Mesothelial cell of epicardium (in vitro differentiated cells): ENCODE data around the gene RNF223. TPM values are rescaled to one million over a fixed set of nuclear protein-coding genes. Genes with fewer than 3 reads are reported as not detected.

Experiments used
- DNase-seq, 2 experiments: peaks; one replicate each; pipeline ENCODE4 v3.0.0; 2021; ENCODE audit warnings: low spot score in 2 of 2; ENCODE audit not compliant: unreplicated experiment in 2 of 2
- H3K27ac Mint-ChIP-seq: 2 replicates; pipeline ENCODE4 v1.8.0; 2021; ENCODE audit warnings: mixed read lengths
- H3K27me3 Mint-ChIP-seq: 2 replicates; pipeline ENCODE4 v1.8.0; 2021; ENCODE audit warnings: low read depth, mixed read lengths
- H3K36me3 Mint-ChIP-seq: 2 replicates; pipeline ENCODE4 v1.8.0; 2021; ENCODE audit warnings: mixed read lengths
- H3K4me1 Mint-ChIP-seq: 2 replicates; pipeline ENCODE4 v1.8.0; 2021; ENCODE audit warnings: mixed read lengths
- H3K4me3 Mint-ChIP-seq: 2 replicates; pipeline ENCODE4 v1.8.0; 2021; ENCODE audit warnings: mild to moderate bottlenecking, moderate library complexity, mixed read lengths
- H3K9me3 Mint-ChIP-seq: 2 replicates; pipeline ENCODE4 v1.8.0; 2021; ENCODE audit warnings: mixed read lengths
- total RNA-seq: library from RNA; stranded (reverse); gene quantifications from 3 replicates; pipeline ENCODE4 v1.2.1, GENCODE V29; 2021
- TF ChIP-seq, protein P1 (sequence below): fragments of 200-600 bp; sonication (generic); IDR thresholded peaks from one replicate; pipeline ENCODE4 v1.5.0; 2021; ENCODE audit warnings: antibody characterized with exemption; ENCODE audit not compliant: unreplicated experiment

Gene RNF223
- total RNA-seq, 1 donor from 2014 or later, result 0.27 TPM

GRCh38 chr1:1089731-1090423, 15.8 kb upstream of the RNF223 start:
- no peaks in the 10 kb centered on the region for H3K4me1 Mint-ChIP-seq
- DNase-seq, result peak; percentile 18 to 30
- TF ChIP-seq, protein P1, sequence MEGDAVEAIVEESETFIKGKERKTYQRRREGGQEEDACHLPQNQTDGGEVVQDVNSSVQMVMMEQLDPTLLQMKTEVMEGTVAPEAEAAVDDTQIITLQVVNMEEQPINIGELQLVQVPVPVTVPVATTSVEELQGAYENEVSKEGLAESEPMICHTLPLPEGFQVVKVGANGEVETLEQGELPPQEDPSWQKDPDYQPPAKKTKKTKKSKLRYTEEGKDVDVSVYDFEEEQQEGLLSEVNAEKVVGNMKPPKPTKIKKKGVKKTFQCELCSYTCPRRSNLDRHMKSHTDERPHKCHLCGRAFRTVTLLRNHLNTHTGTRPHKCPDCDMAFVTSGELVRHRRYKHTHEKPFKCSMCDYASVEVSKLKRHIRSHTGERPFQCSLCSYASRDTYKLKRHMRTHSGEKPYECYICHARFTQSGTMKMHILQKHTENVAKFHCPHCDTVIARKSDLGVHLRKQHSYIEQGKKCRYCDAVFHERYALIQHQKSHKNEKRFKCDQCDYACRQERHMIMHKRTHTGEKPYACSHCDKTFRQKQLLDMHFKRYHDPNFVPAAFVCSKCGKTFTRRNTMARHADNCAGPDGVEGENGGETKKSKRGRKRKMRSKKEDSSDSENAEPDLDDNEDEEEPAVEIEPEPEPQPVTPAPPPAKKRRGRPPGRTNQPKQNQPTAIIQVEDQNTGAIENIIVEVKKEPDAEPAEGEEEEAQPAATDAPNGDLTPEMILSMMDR, result no peak
- peaks cover 7% of the 10 kb centered on the region for H3K36me3 Mint-ChIP-seq
- H3K9me3 Mint-ChIP-seq, result peaks cover 3% of the 10 kb centered on the region
- no peak overlapping the region for H3K27ac Mint-ChIP-seq
- H3K4me3 Mint-ChIP-seq, result no peak overlapping the region
- H3K27me3 Mint-ChIP-seq, result no peaks in the 10 kb centered on the region

DNA sequence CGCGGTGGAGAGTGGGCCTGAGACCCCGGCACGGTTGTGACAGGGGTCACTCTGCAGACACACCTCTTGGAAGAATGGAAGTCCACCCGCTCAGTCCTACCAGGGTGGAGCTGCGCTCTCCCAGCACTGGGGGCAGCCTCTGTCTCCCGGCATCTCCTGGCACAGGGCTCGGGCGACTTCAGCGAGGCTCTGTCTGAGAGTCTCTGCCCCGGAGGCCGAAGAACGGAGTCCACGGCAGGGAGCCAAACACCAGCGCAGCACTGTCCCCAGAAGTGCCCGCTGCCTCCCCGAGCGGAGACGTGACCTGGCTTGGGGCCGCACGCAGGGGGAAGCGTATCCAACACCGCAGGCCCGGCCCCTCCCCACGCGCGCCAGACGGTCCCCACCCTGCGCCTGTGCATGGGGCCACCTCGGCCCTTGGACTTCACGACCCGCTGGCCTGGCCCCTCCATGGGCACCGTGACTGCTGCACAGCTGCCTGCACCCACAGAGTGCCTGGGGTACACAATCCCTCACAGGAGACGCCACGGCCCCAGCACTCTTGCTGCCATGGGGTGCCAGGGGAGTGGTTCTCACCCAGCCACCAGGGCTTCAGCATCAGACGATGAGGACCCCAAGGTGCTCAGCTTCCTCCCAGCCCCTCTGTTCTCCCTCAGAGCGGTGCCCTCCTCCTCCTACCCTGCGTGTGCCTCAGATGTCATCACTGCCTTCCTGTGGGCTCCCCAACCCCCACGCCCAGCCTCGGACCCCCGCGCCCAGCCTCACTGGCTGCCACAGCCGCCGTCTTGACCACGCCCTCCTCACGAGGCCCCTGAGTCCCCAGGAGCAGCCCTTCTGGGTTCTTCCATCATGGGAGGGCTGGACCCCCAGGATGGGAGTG, 14.9 kb upstream of the RNF223 start:
- Mint-ChIP-seq H3K36me3 (peaks cover 7% of the 10 kb centered on the region), H3K4me1 (no peaks in the 10 kb centered on the region), H3K27me3 (no peaks in the 10 kb centered on the region), H3K27ac (no peak overlapping the region), H3K9me3 (no peaks in the 10 kb centered on the region), H3K4me3 (no peak overlapping the region)
- DNase-seq, result peak; percentile 15 to 36
- TF ChIP-seq, protein P1, result no peak

DNA sequence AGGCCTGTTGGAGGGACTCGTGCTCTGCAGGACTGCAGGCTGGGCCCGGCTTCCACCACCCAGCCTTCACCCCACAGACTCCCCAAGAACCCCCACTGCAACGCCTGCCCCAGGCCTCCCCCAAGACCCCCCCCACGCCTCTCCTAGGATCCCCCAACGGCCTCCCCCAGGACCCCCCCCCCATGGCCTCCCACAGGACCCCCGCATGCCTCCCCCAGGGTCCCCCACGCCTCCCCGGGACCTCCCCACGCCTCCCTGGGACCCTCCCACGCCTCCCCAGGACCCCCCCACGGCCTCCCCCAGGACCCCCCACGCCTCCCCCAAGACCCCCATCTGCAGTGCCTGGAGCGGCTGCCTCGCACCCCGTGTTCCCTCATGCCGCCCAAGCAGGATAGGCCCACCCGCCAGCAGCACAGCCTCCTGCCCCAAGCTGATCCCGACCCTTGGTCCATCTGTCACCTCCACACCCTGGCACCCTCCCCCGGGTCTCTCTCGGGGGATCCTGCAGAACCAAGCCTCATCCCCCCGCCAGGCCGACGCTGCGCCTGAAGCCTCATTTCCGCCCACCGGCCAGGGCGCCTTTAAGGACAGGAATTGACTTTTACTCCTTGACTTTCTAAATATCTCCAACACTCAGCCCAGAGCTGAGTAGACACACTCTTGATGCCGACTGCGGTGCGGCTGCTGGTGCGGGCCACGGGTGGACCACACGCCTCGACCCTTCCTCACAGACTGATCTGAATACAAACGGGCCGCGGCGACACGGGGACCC, 14.1 kb upstream of the RNF223 start:
- DNase-seq, result peak in 1 of 2 experiments; percentile 33
- no peaks in the 10 kb centered on the region for H3K9me3 Mint-ChIP-seq
- no peaks in the 10 kb centered on the region for H3K27me3 Mint-ChIP-seq
- no peaks in the 10 kb centered on the region for H3K4me1 Mint-ChIP-seq
- TF ChIP-seq, protein P1, result no peak
- H3K36me3 Mint-ChIP-seq, result peaks cover 6% of the 10 kb centered on the region
- H3K4me3 Mint-ChIP-seq, result no peak overlapping the region
- no peak overlapping the region for H3K27ac Mint-ChIP-seq

DNA sequence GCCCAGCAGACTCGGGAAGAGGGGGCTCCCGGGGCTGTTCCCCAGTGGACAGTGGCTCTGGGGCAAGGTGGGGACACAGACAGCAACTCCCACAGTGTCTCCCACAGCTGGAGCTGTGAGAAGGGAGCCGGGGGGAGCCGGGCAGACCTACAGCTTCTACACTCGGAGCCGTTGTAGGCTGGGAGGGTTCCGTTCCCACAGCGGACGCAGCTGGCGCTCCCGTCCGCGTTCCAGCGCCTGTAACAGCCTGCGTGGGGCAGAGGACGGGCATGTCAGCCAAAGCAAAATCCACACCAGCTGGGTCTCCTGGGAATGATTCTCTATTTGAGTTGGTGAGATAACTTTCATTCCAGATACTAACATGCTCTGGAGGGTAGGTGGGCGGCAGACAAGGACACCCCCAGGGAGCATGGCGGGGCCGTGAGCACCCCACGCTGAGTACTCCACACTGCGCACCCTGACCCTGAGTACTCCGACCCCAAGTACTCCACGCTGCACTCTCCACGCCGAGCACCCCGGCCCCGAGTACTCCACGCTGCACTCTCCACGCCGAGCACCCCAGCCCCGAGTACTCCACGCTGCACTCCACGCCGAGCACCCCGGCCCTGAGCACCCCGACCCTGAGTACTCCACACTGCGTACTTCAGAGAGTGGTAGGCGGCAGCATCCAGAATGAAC, 13.4 kb upstream of the RNF223 start:
- no peaks in the 10 kb centered on the region for H3K4me1 Mint-ChIP-seq
- H3K4me3 Mint-ChIP-seq, result no peak overlapping the region
- peaks cover 5% of the 10 kb centered on the region for H3K36me3 Mint-ChIP-seq
- peak in 1 of 2 experiments; percentile 17 for DNase-seq
- H3K27me3 Mint-ChIP-seq, result no peaks in the 10 kb centered on the region
- no peaks in the 10 kb centered on the region for H3K9me3 Mint-ChIP-seq
- TF ChIP-seq, protein P1, result no peak
- H3K27ac Mint-ChIP-seq, result no peak overlapping the region

GRCh38 chr1:1086911-1087341, 12.8 kb upstream of the RNF223 start:
- Mint-ChIP-seq H3K9me3 (no peaks in the 10 kb centered on the region), H3K4me3 (no peak overlapping the region), H3K36me3 (peaks cover 5% of the 10 kb centered on the region), H3K27ac (no peak overlapping the region), H3K4me1 (no peaks in the 10 kb centered on the region), H3K27me3 (no peaks in the 10 kb centered on the region)
- DNase-seq, result no peak
- TF ChIP-seq, protein P1, result no peak
